Measurements from ENCODE around the gene ZDHHC7. TPM values are rescaled to one million over a fixed set of nuclear protein-coding genes. Genes with fewer than 3 reads are reported as not detected.

The ZDHHC7 gene
- total RNA-seq, 2 experiments from 2014 or later = 39.8 to 44.6 TPM

DNA sequence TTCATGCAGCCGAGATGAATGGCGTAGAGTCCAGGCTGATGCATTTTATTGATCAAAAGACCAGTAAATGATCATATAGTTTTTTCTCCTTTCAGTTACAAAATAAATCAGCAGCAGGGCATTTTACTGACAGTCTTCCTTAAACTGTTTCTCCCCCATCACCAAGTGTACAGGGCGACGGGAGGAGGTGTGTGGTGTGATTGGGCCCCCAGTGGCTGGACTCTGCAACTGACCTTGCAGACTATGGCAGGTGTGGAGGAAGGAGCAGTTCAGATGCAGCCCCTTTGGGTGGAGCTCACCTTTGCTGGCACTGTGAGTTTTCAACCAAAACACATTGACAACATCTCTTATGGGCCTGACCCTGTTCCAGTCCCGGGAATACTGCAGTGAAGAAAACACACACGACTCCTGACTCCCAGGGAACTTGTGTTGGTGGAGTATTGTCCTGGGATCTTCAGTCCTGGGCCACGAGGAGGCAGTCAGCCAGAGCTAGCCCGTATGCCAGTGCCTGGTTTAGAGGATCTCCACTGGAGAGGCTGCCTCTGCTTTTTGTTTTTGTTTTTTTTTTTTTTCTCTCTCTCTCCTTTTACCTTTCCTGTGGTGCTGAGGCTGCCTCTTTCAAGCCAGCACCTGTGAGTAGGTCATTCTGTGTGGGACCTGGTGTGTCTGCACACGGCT, 46.0 kb upstream of the ZDHHC7 start:
- ATAC-seq (ENCODE audit: poor library complexity) (no peak), DNase-seq (no peak)
- Mint-ChIP-seq H3K36me3 (ENCODE audit: low read depth) (no peaks in the 10 kb centered on the region), H3K9me3 (no peaks in the 10 kb centered on the region), H3K27me3 (no peaks in the 10 kb centered on the region), H3K27ac (peak overlapping the region; percentile 92), H3K4me1 (ENCODE audit: low read depth) (peaks cover 63% of the 10 kb centered on the region), H3K4me3 (peak overlapping the region; percentile 71)
- H3K27ac ChIP-seq (ENCODE audit: low read depth in 1 of 2, low read length in 2 of 2) = peak overlapping the region in 1 of 2 donors; percentile 68
- H3K36me3 ChIP-seq (ENCODE audit: insufficient read depth, low read length) = no peaks in the 10 kb centered on the region
- TF ChIP-seq, protein P1, sequence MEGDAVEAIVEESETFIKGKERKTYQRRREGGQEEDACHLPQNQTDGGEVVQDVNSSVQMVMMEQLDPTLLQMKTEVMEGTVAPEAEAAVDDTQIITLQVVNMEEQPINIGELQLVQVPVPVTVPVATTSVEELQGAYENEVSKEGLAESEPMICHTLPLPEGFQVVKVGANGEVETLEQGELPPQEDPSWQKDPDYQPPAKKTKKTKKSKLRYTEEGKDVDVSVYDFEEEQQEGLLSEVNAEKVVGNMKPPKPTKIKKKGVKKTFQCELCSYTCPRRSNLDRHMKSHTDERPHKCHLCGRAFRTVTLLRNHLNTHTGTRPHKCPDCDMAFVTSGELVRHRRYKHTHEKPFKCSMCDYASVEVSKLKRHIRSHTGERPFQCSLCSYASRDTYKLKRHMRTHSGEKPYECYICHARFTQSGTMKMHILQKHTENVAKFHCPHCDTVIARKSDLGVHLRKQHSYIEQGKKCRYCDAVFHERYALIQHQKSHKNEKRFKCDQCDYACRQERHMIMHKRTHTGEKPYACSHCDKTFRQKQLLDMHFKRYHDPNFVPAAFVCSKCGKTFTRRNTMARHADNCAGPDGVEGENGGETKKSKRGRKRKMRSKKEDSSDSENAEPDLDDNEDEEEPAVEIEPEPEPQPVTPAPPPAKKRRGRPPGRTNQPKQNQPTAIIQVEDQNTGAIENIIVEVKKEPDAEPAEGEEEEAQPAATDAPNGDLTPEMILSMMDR (IDR thresholded peaks at IDR 0.05) = no peak
- peaks cover 48% of the 10 kb centered on the region for H3K4me1 ChIP-seq (ENCODE audit: insufficient read depth, low read length)
- H3K27me3 ChIP-seq (ENCODE audit: control insufficient read depth in 1 of 2, insufficient read depth in 2 of 2, low read length in 2 of 2) = no peaks in the 10 kb centered on the region
- POLR2A ChIA-PET = interaction anchor here (0.7 to 1.1 kb wide), 2 partner anchors 30 to 888 kb away, joined by 3 to 4 read pairs; partner anchors contain the start of gene KIAA0513
- intact Hi-C loops (cut with DNase I, micrococcal nuclease) = loop anchor here in 1 of 2 experiments (2.0 to 5.0 kb wide), 2 partner anchors 27 to 45 kb away; partner anchors contain the start of gene ZDHHC7
- CTCF ChIA-PET = interaction anchor here (0.7 to 2.2 kb wide), 4 partner anchors 9 to 46 kb away, joined by 4 to 12 read pairs (median 6); partner anchors contain the start of genes KIAA0513 and ZDHHC7
- H3K4me3 ChIP-seq (ENCODE audit: low read length) = no peak overlapping the region
- no peaks in the 10 kb centered on the region for H3K9me3 ChIP-seq (ENCODE audit: control insufficient read depth in 1 of 2, insufficient read depth in 1 of 2, low read length in 2 of 2)

DNA sequence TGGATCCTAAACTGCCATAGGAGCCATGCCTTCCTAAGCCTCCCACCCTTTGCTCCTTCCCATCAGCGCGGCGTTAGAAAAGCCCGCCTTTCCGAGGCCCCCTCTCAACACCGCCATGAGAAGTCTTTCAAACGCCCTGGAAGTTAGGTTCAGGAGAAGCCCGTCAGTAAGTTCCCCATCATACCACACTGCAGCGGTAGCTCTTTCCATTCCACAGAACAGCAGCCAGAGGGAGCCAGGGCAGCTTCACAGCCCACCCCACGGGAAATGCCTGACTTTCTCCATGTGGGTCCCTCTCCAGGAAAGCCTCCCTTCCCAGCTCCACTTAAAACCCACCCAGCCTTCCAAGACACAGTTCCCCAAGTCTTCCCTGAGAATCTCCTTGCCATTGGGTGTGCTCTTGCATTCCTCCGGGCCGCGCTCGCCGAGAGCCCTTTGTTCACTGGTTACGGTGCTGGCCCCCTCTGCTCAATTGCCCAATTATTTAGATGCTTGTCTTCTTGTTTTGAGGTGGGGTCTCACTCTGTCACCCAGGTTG, 44.9 kb upstream of the ZDHHC7 start:
- Mint-ChIP-seq H3K4me1 (ENCODE audit: low read depth) (peaks cover 53% of the 10 kb centered on the region), H3K4me3 (peak overlapping the region; percentile 79), H3K9me3 (no peaks in the 10 kb centered on the region), H3K27me3 (no peaks in the 10 kb centered on the region), H3K36me3 (ENCODE audit: low read depth) (no peaks in the 10 kb centered on the region), H3K27ac (peak overlapping the region; percentile 92)
- H3K4me3 ChIP-seq (ENCODE audit: low read length) = peak overlapping the region; percentile 38
- TF ChIP-seq, protein P1 (IDR thresholded peaks at IDR 0.05) = peak; percentile 19
- ATAC-seq (ENCODE audit: poor library complexity) = no peak
- ChIA-PET CTCF (interaction anchor here (2.2 kb wide), 2 partner anchors 28 to 31 kb away, joined by 8 to 12 read pairs; partner anchors contain the start of gene KIAA0513), POLR2A (interaction anchor here (0.9 to 2.4 kb wide), 11 partner anchors 9 to 48 kb away, joined by 3 to 43 read pairs (median 4); partner anchors contain the start of genes KIAA0513 and ZDHHC7)
- peak overlapping the region; percentile 68 to 78 for H3K27ac ChIP-seq (ENCODE audit: low read depth in 1 of 2, low read length in 2 of 2)
- DNase-seq = peak in 4 of 14 experiments; percentile 14 to 50 (median 46)
- no peaks in the 10 kb centered on the region for H3K36me3 ChIP-seq (ENCODE audit: insufficient read depth, low read length)
- no peaks in the 10 kb centered on the region for H3K27me3 ChIP-seq (ENCODE audit: control insufficient read depth in 1 of 2, insufficient read depth in 2 of 2, low read length in 2 of 2)
- H3K9me3 ChIP-seq (ENCODE audit: control insufficient read depth in 1 of 2, insufficient read depth in 1 of 2, low read length in 2 of 2) = no peaks in the 10 kb centered on the region
- intact Hi-C loops (cut with DNase I, micrococcal nuclease) = loop anchor here in 1 of 2 experiments (2.0 to 5.0 kb wide), 2 partner anchors 29 to 44 kb away; partner anchors contain the start of gene ZDHHC7
- peaks cover 40% of the 10 kb centered on the region for H3K4me1 ChIP-seq (ENCODE audit: insufficient read depth, low read length)

DNA sequence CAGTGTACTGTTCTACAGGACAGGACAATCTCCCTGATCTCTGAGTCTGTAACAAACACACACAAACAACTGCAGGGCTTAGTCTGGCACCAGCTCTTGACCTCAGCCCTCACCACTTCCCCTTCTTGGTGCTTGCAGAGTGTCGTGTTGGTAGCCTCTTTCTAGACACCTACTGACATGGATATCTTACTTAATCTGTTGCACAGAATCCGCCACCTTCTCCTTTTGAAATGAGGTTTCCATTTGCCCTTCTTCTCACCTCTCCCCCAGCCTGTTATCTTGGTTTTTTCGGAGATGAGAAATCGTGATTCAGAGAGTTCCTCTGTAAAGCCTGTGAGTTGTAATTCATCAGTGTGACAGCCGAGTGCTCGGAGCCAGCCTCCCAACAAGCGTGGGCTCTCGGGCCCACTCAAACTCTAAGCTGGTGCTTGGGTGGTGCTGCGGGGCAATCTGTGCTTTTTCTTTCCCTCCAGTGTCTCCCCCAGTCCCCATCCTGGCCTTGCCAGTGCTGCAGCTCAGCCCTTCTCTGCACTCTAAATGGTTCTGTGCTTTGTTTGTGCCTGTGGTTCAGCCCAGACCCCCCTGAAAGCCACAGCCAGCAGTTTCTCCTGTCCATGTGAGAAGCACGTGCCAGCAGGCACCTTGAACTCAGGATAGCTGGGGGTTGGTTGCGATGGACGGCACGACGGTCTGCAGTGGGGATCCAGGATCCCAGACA, 44.3 kb upstream of the ZDHHC7 start:
- H3K4me3 ChIP-seq (ENCODE audit: low read length) = peak overlapping the region; percentile 38
- POLR2A ChIA-PET = interaction anchor here (0.6 to 2.4 kb wide), 16 partner anchors 9 to 457 kb away, joined by 3 to 43 read pairs (median 4); partner anchors contain the start of genes KIAA0513 and ZDHHC7
- H3K4me1 Mint-ChIP-seq (ENCODE audit: low read depth) = peaks cover 52% of the 10 kb centered on the region

More for the DNA sequence above, 44.3 kb upstream of the ZDHHC7 start:
- H3K9me3 Mint-ChIP-seq = no peaks in the 10 kb centered on the region
- H3K4me3 Mint-ChIP-seq = peak overlapping the region; percentile 79
- DNase-seq = peak; percentile 33 to 94 (median 62)
- Histone ChIP-seq H3K4me1 (ENCODE audit: insufficient read depth, low read length) (peaks cover 40% of the 10 kb centered on the region), H3K9me3 (ENCODE audit: control insufficient read depth in 1 of 2, insufficient read depth in 1 of 2, low read length in 2 of 2) (no peaks in the 10 kb centered on the region), H3K27me3 (ENCODE audit: control insufficient read depth in 1 of 2, insufficient read depth in 2 of 2, low read length in 2 of 2) (no peaks in the 10 kb centered on the region), H3K36me3 (ENCODE audit: insufficient read depth, low read length) (no peaks in the 10 kb centered on the region), H3K27ac (ENCODE audit: low read depth in 1 of 2, low read length in 2 of 2) (peak overlapping the region; percentile 68 to 78)
- H3K27ac Mint-ChIP-seq = peak overlapping the region; percentile 92
- no peaks in the 10 kb centered on the region for H3K27me3 Mint-ChIP-seq
- TF ChIP-seq, protein P1 (IDR thresholded peaks at IDR 0.05) = no peak
- H3K36me3 Mint-ChIP-seq (ENCODE audit: low read depth) = no peaks in the 10 kb centered on the region
- intact Hi-C loops (cut with DNase I, micrococcal nuclease) = loop anchor here (1.0 to 5.0 kb wide), 6 partner anchors 26 to 44 kb away; partner anchors contain the start of gene ZDHHC7 (in 2 of the 2)
- peak; percentile 92 for ATAC-seq (ENCODE audit: poor library complexity)
- CTCF ChIA-PET = interaction anchor here (2.2 kb wide), 2 partner anchors 28 to 31 kb away, joined by 8 to 12 read pairs; partner anchors contain the start of gene KIAA0513

Data from CD4-positive, alpha-beta T cell (primary cell).